SK-N-SH (cell line): ENCODE data around the gene ADH7.

Source experiments
- EP300 ChIP-seq, 2 experiments: IDR thresholded peaks; 2 replicates each; pipeline versions ENCODE4 v1.4.0 to v1.6.1; 2012; ENCODE audit warnings: borderline replicate concordance in 1 of 2, low read depth in 1 of 2, low read length in 1 of 2
- EZH2phosphoT487 ChIP-seq: fragments of 200-600 bp; sonication (generic); IDR thresholded peaks from 2 replicates; pipeline ENCODE4 v1.6.1; 2017; ENCODE audit warnings: low read depth, mixed run types, mild to moderate bottlenecking, antibody characterized with exemption, moderate library complexity, borderline replicate concordance
- NFIC ChIP-seq: IDR thresholded peaks from 2 replicates; pipeline ENCODE4 v1.4.0; 2012; ENCODE audit warnings: borderline replicate concordance
- POLR2AphosphoS5 ChIP-seq: IDR thresholded peaks from 2 replicates; pipeline ENCODE4 v1.6.1; 2012; ENCODE audit warnings: low read depth, low read length
- RAD21 ChIP-seq: IDR thresholded peaks from 2 replicates; pipeline ENCODE4 v1.6.1; 2012; ENCODE audit warnings: mild to moderate bottlenecking, low read length
- RFX5 ChIP-seq: IDR thresholded peaks from 2 replicates; pipeline ENCODE4 v1.6.1; 2012; ENCODE audit warnings: mild to moderate bottlenecking, improper control_type of control experiment, low read length
- SIN3A ChIP-seq: IDR thresholded peaks from 2 replicates; pipeline ENCODE4 v1.6.1; 2012; ENCODE audit warnings: low read depth, mild to moderate bottlenecking, low read length, moderate library complexity, borderline replicate concordance
- YY1 ChIP-seq: IDR thresholded peaks from 2 replicates; pipeline ENCODE4 v1.4.0; 2012; ENCODE audit warnings: low read depth, mild to moderate bottlenecking
- TF ChIP-seq, protein P1 (sequence below): IDR thresholded peaks from 2 replicates; pipeline ENCODE4 v1.6.1; 2012; ENCODE audit warnings: mild to moderate bottlenecking, low read depth, low read length, moderate library complexity
- TF ChIP-seq, protein P2 (sequence below): IDR thresholded peaks from 2 replicates; pipeline ENCODE4 v1.4.0; 2012; ENCODE audit warnings: low read depth, borderline replicate concordance
- TF ChIP-seq, protein P3 (sequence below): fragments of 200-600 bp; sonication (generic); IDR thresholded peaks from 2 replicates; pipeline ENCODE4 v1.6.1; 2017; ENCODE audit warnings: antibody characterized with exemption, mild to moderate bottlenecking, moderate library complexity
- TF ChIP-seq, protein P4 (sequence below): fragments of 150-350 bp; IDR thresholded peaks from 2 replicates; pipeline ENCODE4 v1.6.1; 2017; ENCODE audit warnings: antibody characterized with exemption, low read length, low read depth, borderline replicate concordance
- TF ChIP-seq, protein P5 (sequence below): IDR thresholded peaks from 2 replicates; pipeline ENCODE4 v1.4.0; 2012; ENCODE audit warnings: low read depth
- TF ChIP-seq, protein P6 (sequence below): IDR thresholded peaks from 2 replicates; pipeline ENCODE4; 2012

DNA sequence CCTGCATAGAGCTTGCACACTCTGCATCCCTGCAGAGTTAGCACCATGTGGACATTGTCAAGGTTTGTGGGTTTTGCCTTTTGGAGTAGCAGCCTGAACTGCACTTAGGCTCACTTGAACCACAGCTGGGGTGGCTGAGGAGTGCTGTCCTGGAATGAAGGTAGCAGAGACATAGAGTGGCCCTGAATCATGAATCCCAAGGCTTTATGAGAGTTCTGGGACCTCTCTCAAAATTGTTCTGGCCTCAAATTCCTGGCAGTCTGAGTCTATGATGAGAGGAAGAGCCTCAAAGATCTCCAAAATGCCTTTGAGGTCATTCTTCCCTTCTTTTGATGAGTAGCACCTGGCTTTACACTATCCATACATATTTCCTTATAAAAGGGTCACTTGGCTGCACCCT lies 45.5 kb downstream of the ADH7 start:
- TF ChIP-seq, protein P1, sequence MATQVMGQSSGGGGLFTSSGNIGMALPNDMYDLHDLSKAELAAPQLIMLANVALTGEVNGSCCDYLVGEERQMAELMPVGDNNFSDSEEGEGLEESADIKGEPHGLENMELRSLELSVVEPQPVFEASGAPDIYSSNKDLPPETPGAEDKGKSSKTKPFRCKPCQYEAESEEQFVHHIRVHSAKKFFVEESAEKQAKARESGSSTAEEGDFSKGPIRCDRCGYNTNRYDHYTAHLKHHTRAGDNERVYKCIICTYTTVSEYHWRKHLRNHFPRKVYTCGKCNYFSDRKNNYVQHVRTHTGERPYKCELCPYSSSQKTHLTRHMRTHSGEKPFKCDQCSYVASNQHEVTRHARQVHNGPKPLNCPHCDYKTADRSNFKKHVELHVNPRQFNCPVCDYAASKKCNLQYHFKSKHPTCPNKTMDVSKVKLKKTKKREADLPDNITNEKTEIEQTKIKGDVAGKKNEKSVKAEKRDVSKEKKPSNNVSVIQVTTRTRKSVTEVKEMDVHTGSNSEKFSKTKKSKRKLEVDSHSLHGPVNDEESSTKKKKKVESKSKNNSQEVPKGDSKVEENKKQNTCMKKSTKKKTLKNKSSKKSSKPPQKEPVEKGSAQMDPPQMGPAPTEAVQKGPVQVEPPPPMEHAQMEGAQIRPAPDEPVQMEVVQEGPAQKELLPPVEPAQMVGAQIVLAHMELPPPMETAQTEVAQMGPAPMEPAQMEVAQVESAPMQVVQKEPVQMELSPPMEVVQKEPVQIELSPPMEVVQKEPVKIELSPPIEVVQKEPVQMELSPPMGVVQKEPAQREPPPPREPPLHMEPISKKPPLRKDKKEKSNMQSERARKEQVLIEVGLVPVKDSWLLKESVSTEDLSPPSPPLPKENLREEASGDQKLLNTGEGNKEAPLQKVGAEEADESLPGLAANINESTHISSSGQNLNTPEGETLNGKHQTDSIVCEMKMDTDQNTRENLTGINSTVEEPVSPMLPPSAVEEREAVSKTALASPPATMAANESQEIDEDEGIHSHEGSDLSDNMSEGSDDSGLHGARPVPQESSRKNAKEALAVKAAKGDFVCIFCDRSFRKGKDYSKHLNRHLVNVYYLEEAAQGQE: no peak
- no peak for TF ChIP-seq RFX5
- TF ChIP-seq SIN3A: no peak
- TF ChIP-seq, protein P2, sequence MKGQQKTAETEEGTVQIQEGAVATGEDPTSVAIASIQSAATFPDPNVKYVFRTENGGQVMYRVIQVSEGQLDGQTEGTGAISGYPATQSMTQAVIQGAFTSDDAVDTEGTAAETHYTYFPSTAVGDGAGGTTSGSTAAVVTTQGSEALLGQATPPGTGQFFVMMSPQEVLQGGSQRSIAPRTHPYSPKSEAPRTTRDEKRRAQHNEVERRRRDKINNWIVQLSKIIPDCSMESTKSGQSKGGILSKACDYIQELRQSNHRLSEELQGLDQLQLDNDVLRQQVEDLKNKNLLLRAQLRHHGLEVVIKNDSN: no peak
- TF ChIP-seq, protein P3, sequence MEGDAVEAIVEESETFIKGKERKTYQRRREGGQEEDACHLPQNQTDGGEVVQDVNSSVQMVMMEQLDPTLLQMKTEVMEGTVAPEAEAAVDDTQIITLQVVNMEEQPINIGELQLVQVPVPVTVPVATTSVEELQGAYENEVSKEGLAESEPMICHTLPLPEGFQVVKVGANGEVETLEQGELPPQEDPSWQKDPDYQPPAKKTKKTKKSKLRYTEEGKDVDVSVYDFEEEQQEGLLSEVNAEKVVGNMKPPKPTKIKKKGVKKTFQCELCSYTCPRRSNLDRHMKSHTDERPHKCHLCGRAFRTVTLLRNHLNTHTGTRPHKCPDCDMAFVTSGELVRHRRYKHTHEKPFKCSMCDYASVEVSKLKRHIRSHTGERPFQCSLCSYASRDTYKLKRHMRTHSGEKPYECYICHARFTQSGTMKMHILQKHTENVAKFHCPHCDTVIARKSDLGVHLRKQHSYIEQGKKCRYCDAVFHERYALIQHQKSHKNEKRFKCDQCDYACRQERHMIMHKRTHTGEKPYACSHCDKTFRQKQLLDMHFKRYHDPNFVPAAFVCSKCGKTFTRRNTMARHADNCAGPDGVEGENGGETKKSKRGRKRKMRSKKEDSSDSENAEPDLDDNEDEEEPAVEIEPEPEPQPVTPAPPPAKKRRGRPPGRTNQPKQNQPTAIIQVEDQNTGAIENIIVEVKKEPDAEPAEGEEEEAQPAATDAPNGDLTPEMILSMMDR: no peak
- TF ChIP-seq POLR2AphosphoS5: no peak
- TF ChIP-seq EP300 (IDR thresholded peaks at IDR 0.05; ENCODE audit: borderline replicate concordance in 1 of 2, low read depth in 1 of 2, low read length in 1 of 2): no peak
- TF ChIP-seq, protein P4, sequence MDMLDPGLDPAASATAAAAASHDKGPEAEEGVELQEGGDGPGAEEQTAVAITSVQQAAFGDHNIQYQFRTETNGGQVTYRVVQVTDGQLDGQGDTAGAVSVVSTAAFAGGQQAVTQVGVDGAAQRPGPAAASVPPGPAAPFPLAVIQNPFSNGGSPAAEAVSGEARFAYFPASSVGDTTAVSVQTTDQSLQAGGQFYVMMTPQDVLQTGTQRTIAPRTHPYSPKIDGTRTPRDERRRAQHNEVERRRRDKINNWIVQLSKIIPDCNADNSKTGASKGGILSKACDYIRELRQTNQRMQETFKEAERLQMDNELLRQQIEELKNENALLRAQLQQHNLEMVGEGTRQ: no peak
- TF ChIP-seq, protein P5, sequence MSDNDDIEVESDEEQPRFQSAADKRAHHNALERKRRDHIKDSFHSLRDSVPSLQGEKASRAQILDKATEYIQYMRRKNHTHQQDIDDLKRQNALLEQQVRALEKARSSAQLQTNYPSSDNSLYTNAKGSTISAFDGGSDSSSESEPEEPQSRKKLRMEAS: no peak
- TF ChIP-seq NFIC: no peak
- no peak for TF ChIP-seq YY1
- no peak for TF ChIP-seq EZH2phosphoT487
- no peak for TF ChIP-seq RAD21
- TF ChIP-seq, protein P6, sequence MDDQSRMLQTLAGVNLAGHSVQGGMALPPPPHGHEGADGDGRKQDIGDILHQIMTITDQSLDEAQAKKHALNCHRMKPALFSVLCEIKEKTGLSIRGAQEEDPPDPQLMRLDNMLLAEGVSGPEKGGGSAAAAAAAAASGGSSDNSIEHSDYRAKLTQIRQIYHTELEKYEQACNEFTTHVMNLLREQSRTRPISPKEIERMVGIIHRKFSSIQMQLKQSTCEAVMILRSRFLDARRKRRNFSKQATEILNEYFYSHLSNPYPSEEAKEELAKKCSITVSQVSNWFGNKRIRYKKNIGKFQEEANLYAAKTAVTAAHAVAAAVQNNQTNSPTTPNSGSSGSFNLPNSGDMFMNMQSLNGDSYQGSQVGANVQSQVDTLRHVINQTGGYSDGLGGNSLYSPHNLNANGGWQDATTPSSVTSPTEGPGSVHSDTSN: no peak
